Right forelimb (tissue), 1 donor: ENCODE results near the gene KRT7.
"Not testable (repeated sequence)": the region's sequence is repeated elsewhere in the genome, so short reads cannot be mapped to it uniquely, and the experiment has no call there.

Experiments
- DNase-seq: peaks from one replicate; pipeline ENCODE4 v3.0.0-alpha.2; 2018

KRT7 gene

DNA sequence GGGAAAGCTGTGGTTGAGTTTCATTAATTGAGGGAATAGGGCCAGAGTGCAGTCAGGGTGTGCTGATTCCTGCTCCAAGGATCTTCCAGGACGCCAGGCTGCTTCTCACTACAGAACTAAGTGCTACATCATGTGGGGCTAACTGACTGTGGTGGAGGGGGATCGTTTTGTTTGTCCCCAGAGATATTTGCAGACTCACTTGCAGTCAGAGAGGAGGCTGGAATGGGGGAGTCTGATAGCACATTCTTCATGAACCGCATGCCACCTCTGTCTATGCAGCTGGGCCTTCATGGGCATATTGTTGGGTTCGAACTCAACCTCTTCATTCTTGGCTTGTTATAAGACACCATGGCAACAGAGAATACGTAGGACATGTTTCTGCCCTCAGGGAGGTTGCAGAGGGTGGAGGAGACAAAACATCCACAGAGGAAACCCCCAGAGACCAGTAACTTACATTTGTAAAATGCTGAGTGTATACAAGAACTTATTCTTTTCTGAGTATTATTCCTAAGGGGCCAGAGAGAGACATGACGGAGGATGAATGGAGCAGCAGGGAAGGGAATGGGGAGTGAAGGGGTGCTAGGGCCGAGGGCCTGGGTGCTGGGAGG is 13.0 kb downstream of the KRT7 start:
- DNase-seq = no peak

DNA sequence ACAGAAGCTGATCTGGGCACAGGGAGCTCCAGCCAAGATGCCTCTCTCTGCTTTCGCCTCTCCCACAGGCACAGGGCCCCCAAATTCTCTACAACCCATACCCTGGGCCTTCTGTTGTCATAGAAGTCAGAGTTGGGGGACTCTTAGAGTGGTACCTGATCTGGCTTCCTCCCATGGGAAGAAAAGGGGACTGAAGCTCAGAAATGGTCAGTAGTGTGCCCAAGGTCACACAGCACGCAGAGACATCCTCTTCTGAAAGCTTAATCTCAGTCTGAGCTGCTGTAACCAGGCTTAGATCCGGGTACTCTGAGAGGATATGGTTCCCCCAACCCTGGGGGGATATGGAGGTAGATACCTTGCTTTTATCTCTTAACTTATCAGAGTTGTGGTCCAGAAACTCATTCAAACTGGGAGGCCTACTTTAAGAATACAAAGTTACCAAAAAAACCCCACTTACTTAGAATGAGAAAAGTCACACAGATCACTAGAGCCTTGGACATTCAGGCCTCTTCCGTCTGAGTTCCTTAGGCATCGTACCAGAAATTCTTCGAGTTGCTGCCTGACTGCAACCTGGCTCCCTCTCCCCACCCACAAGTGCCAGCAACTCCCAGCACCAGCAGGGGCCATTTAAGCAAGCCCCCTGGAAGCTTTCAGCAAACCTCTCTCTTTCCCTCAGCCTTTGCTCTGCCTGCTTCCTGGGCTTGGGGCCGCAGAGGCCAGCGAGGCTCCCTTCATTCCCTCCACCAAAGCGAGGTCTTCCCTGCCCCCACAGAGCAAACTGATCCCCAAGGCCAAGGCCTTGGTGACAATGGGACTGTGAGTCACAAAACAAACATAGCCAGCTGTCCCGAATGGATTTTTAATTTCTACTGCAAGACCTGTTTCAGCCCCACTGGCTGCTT is 13.9 kb downstream of the KRT7 start:
- DNase-seq = no peak

- DNase-seq = no peak
These were observed 14.8 kb downstream of the KRT7 start for GRCh38 chr12:52247622-52248540.

GRCh38 chr12:52248541-52249461 is 15.8 kb downstream of the KRT7 start:
- DNase-seq = peak; percentile 57

- peak; percentile 18 for DNase-seq
These were observed 16.5 kb downstream of the KRT7 start for GRCh38 chr12:52249511-52250047.

GRCh38 chr12:52250048-52250990 is 17.3 kb downstream of the KRT7 start:
- DNase-seq = no peak

DNA sequence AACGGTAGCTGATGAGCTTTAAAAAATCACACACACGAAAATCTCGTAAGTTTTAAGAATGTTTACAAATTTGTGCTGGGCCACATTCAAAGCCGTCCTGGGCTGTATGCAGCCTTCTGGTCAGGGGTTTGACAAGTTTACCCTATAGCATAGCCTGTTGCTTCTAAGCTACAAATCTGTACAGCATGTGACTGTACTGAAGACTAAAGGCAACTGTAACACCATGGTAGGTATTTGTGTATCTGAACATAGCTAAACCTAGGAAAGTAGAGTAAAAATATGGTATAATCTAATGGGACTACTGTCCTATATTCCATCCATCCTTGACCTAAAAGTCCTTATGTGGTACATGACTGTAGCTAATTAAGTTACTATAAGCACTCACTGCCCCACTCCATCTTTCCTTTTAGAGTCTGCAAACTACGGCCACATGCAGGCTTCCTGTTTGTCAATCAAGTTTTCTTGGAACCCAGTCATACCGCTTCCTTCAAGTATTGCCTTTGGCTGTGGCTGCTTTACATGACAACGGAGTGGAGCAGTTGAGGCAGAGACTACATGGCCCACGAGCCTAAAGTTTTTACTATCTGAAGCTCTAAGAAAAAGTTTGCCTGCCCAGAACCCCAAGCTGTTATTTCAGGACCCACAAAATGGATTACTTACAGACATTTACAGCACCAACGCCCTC is 18.5 kb downstream of the KRT7 start:
- DNase-seq = no peak

DNA sequence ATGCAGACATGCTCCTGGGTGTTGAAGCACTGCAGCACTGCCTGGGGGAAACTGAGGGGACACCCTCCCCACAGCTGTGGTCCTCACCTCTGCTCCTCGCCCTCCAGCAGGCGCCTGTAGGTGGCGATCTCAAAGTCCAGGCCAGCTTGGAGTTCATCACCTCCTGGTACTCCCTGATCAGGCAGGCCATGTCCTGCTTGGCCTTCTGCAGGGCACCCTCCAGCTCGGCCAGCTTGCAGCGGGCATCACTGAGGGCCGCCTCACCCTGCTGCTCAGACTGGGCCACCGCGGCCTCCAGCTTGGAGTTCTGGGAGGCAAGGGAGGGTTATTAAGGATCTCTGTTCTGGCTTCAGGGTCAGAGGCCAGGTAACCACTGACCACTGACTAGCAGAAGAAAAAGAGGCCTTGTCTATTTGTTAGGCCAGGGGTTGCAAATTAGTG is 19.2 kb downstream of the KRT7 start:
- DNase-seq = not testable (repeated sequence)

GRCh38 chr12:52252728-52253343 is 19.8 kb downstream of the KRT7 start:
- DNase-seq = no peak

DNA sequence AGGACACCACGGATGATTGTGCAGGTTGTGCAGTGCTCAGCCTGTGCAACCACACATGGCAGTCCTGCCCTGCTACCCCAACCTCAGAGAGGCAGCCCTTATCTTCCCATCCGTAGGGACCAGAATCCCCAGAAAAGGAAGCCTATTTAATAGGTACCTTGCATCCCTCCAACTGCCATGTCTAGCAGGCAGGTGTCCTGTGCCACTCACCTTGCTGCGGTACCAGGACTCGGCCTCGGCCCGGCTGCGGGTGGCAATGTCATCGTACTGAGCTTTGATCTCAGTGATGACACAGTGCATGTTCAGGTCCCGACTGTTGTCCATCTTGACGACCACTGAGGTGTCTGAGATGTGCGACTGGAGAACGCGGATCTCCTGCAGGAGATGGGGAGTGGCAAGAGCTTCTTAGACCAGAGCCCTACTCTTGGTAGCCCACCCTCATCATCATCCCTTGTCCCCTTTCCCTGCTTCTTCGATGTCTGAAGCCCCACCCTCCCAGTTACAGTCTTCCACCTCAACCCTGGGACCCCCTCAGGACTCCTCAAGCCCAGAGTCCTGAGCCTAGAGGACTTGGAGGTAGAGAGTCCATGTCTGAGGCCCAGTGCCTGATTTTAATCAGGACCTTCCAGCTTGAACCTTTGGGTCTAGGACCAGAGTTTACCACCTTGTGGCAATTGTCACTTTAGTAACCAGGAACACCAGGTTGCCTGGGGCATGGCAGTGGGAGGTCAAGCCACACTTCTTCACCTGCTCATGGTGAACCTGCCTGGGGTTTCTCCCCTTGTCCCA is 20.5 kb downstream of the KRT7 start:
- DNase-seq = no peak

DNA sequence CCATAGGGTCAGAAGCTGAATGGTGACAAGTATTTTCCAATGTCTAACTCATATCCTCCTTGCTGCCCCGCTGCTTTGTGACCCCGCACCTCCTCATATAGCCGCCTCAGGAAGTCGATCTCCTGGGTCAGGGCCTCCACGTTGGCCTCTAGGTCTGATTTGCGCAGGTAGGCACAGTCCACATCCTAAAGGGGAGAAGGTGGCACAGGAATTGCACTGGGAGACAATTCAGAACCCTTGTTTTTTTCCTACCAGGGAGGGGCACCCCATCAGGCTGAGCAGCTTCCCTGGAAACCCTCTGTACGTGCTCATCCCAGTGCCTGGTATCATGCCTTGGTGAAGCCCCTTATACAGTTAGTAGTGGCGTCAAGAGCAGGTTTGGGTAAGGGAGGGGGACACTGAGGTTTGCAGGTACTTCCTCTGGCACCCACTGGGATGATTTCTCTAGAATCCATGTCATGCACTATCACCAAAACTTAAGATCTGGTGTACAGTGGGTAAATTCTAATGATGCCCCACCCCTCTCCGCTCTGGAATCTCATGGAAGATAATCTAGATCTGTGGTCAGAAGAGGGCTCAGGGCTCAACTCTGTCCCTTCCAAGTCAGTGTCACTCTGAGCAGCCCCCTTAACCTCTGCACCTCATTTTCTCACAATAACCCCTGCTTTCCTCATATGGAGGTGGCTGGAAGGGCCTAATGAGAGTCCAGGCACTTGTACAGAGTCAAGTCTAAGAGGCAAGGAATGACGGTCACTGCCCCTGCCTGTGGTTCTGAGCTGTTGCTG is 21.3 kb downstream of the KRT7 start:
- no peak for DNase-seq

DNA sequence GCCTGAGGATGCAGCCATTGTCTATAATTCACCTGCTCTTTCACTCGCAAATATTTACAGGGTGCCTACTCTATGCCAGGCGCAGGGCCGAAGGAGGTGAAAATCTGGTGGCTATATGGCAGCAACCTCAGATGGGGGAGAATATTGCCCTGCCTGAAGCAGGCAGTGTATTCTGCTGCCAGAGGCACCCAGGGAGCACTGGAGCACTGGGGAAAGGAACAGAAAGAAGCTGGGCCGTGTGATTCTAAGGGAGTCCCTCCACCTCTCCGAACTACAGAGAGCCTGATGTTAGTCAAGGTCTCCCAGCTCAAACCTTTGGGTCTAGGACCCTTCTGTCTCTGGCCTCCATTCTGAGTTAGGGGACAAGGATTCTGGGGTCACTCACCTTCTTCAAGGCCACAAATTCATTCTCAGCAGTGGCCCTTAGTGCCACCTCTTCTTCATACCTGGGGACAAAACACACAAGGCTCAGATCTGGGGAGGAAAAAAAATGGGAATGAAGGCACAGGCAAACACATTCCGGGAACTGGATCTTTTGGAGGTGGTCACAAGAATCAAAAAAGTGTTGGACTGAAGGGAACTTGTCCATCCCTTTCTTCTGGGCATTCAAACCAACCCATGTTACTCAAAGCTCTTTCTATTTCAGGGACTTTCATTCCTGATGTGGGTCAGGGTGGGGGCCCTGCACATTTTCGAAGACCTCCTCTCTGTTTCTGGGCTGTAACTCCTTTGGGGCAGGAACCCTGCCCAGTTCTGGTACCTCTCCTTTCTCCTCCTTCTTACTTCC is 22.1 kb downstream of the KRT7 start:
- no peak for DNase-seq

- DNase-seq = no peak
These were observed 23.0 kb downstream of the KRT7 start for GRCh38 chr12:52255926-52256583.

- DNase-seq = no peak
These were observed 23.5 kb downstream of the KRT7 start for GRCh38 chr12:52256584-52256935.

DNA sequence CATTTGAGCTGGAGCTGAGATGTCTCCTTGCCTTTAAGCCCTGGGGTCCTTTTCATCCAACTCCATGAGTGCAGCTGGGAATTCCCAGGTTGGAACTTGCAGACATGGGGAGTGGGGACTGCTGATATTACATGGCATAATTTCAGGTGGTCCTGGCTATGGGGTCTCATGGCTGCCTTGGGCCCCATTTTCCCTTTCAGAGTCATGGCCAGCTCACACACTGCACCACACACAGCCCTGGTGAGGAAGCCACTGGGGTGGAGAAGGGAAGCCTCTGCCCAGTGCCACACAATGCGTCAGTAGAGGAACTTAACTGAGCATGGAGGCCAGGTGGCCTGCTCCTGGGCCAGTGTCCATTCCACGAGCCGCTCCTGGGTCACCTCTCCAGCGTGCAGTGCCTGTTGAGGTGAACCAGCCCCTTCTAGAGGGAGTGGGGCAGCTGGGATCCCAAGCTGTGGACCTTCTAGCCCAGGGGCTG is 24.1 kb downstream of the KRT7 start:
- DNase-seq = peak; percentile 19

GRCh38 chr12:52257922-52258321 is 24.9 kb downstream of the KRT7 start:
- DNase-seq = not testable (repeated sequence)
